ENCODE measurements around the gene FUT3.

FUT3 gene

GRCh38 chr19:5809053-5809452 is 42.2 kb downstream of the FUT3 start:
- no peak overlapping the region for H3K4me3 ChIP-seq (ENCODE audit: control insufficient read depth, low read depth, low read length)
- DNase-seq (ENCODE audit: low read depth): no peak
- TF ChIP-seq, protein P1, sequence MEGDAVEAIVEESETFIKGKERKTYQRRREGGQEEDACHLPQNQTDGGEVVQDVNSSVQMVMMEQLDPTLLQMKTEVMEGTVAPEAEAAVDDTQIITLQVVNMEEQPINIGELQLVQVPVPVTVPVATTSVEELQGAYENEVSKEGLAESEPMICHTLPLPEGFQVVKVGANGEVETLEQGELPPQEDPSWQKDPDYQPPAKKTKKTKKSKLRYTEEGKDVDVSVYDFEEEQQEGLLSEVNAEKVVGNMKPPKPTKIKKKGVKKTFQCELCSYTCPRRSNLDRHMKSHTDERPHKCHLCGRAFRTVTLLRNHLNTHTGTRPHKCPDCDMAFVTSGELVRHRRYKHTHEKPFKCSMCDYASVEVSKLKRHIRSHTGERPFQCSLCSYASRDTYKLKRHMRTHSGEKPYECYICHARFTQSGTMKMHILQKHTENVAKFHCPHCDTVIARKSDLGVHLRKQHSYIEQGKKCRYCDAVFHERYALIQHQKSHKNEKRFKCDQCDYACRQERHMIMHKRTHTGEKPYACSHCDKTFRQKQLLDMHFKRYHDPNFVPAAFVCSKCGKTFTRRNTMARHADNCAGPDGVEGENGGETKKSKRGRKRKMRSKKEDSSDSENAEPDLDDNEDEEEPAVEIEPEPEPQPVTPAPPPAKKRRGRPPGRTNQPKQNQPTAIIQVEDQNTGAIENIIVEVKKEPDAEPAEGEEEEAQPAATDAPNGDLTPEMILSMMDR (conservative IDR thresholded peaks at IDR 0.05; ENCODE audit: control insufficient read depth, insufficient read depth, low read depth, low read length): no peak

GRCh38 chr19:5808120-5808816 is 43.0 kb downstream of the FUT3 start:
- TF ChIP-seq, protein P1 (conservative IDR thresholded peaks at IDR 0.05; ENCODE audit: control insufficient read depth, insufficient read depth, low read depth, low read length): no peak
- DNase-seq (ENCODE audit: low read depth): no peak
- no peak overlapping the region for H3K4me3 ChIP-seq (ENCODE audit: control insufficient read depth, low read depth, low read length)

DNA sequence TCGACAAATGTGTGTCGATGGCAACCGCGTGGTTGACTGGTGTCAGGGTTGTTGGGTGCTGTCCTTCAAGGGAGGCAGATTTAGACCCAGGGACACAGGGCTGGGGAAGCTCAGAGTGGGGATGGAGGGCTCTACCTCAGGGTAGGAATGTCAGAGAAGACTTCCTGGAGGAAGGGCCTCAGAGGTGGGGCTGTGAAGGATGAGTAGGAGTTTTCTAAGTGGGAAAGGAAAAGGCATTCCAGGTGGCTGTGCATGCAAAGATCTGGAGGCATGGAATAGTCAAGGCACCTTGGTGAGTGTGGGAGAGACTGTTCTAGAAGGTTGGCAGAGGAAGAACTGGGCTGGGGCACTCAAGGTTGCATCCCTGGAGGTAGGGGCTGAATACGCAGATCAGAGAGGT is 44.3 kb downstream of the FUT3 start:
- H3K4me3 ChIP-seq (ENCODE audit: control insufficient read depth, low read depth, low read length): no peak overlapping the region
- DNase-seq (ENCODE audit: low read depth): no peak
- TF ChIP-seq, protein P1 (conservative IDR thresholded peaks at IDR 0.05; ENCODE audit: control insufficient read depth, insufficient read depth, low read depth, low read length): no peak

- H3K4me3 ChIP-seq (ENCODE audit: control insufficient read depth, low read depth, low read length): no peak overlapping the region
- DNase-seq (ENCODE audit: low read depth): no peak
- TF ChIP-seq, protein P1 (conservative IDR thresholded peaks at IDR 0.05; ENCODE audit: control insufficient read depth, insufficient read depth, low read depth, low read length): no peak
These were observed 45.1 kb downstream of the FUT3 start for GRCh38 chr19:5806133-5806489.

DNA sequence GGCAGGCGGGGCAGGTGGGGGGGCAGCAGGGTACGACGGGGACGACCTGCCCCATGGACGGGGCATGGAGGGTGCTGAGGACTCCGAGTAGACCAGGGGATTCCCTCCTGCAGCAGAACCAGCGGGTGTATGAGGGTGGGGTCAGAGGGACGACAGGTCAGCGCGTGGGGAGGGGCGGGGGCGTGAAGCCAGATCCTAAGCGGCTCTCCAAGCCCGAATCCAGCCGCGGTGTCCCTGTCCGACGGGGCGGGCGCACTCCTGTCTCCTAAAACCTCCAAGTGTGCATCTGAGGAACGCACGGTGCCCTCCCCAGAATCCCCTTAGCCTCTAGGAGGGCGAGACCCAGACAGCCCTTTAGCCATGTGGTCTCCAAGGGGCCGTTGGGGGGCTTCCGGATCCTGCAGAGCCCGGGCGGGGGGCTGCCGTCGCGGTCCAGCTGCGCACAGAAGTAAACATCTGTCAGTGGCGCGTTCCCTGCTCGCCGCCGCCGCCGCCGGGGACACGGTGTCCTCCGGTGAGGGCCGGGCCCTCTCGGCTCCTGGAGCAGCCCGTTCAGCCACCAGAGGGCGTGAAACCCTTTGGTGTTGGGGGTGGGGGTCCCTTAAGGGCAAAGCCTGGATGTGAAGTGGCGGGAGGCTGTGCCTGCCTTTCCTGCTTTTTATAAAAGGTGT is 45.7 kb downstream of the FUT3 start:
- no peak overlapping the region for H3K4me3 ChIP-seq (ENCODE audit: control insufficient read depth, low read depth, low read length)

GRCh38 chr19:5804516-5805461 is 46.5 kb downstream of the FUT3 start, which contains the start of gene NRTN:
Gene NRTN, plus strand, starts transcription at chr19:5805067. Its CDS starts 19,099 bp downstream, at chr19:5824166.
- TF ChIP-seq, protein P1 (conservative IDR thresholded peaks at IDR 0.05; ENCODE audit: control insufficient read depth, insufficient read depth, low read depth, low read length): no peak
- no peak within 1 kb of the TSS for H3K4me3 ChIP-seq (ENCODE audit: control insufficient read depth, low read depth, low read length)
- no peak for DNase-seq (ENCODE audit: low read depth)

More for the DNA sequence above, 45.7 kb downstream of the FUT3 start:
- no peak for DNase-seq (ENCODE audit: low read depth)
- TF ChIP-seq, protein P1 (conservative IDR thresholded peaks at IDR 0.05; ENCODE audit: control insufficient read depth, insufficient read depth, low read depth, low read length): peak; percentile 52
